Lower lobe of right lung (tissue), 2 donors: Measurements from ENCODE around the gene ACAD9. TPM values are rescaled to one million over a fixed set of nuclear protein-coding genes. Genes with fewer than 3 reads are reported as not detected.

Experiments used
- ATAC-seq, 2 donors: fragments of 200-7000 bp; cut with Tn5 transposase; one replicate each; pipeline ENCODE4 v1.9.1; 2020 to 2022; ENCODE audit warnings: mild to moderate bottlenecking in 2 of 2, moderate library complexity in 2 of 2
- DNase-seq: peaks from one replicate; pipeline ENCODE4 v3.0.0-alpha.2; 2020
- H3K27ac ChIP-seq: fragments of 200-600 bp; one replicate; pipeline ENCODE4 v1.8.0; 2022
- H3K27me3 ChIP-seq: fragments of 200-600 bp; one replicate; pipeline ENCODE4 v1.8.0; 2022; ENCODE audit warnings: low read depth
- H3K36me3 ChIP-seq: fragments of 200-600 bp; one replicate; pipeline ENCODE4 v1.8.0; 2022; ENCODE audit warnings: mild to moderate bottlenecking
- H3K4me1 ChIP-seq: fragments of 200-600 bp; one replicate; pipeline ENCODE4 v1.8.0; 2022
- H3K4me3 ChIP-seq: fragments of 200-600 bp; one replicate; pipeline ENCODE4 v1.8.0; 2022; ENCODE audit warnings: mild to moderate bottlenecking
- H3K9me3 ChIP-seq: fragments of 200-600 bp; one replicate; pipeline ENCODE4 v1.8.0; 2022
- CTCF ChIP-seq: fragments of 200-600 bp; IDR thresholded peaks from one replicate; pipeline ENCODE4 v1.8.0; 2022; ENCODE audit warnings: antibody characterized with exemption, mild to moderate bottlenecking
- intact Hi-C: fragments of 100-400 bp; cut with DNase I; formaldehyde crosslinking; loops from one replicate; pipeline ENCODE4 v1.11.0; 2022
- total RNA-seq: library from RNA; stranded (reverse); fragmentation: NEBNext Ultra II Directional; extraction: Animal tissue kit (Norgen Biotek cat#: 25700); gene quantifications from one replicate; pipeline ENCODE4 v1.2.1, GENCODE V29; 2021
- donor health status: DM: no; HTN: yes; CAD: no; lungs with severe emphysema.

Gene ACAD9
- total RNA-seq, 1 donor from 2014 or later = 38.0 TPM

- TF ChIP-seq CTCF = no peak
- no peaks in the 10 kb centered on the region for H3K36me3 ChIP-seq
- no peak overlapping the region for H3K27ac ChIP-seq
- H3K9me3 ChIP-seq = no peaks in the 10 kb centered on the region
- intact Hi-C loops = no loop called here
- no peak for ATAC-seq
- H3K4me3 ChIP-seq = no peak overlapping the region
- H3K27me3 ChIP-seq = no peaks in the 10 kb centered on the region
- H3K4me1 ChIP-seq = no peaks in the 10 kb centered on the region
- DNase-seq = no peak
Observed at GRCh38 chr3:128940252-128940651, 60.8 kb downstream of the ACAD9 start.

GRCh38 chr3:128942161-128942952 lies 62.9 kb downstream of the ACAD9 start:
- intact Hi-C loops = no loop called here
- no peak overlapping the region for H3K4me3 ChIP-seq
- no peak for DNase-seq
- ATAC-seq = no peak
- no peaks in the 10 kb centered on the region for H3K9me3 ChIP-seq
- H3K4me1 ChIP-seq = no peaks in the 10 kb centered on the region
- no peaks in the 10 kb centered on the region for H3K36me3 ChIP-seq
- no peak overlapping the region for H3K27ac ChIP-seq
- no peaks in the 10 kb centered on the region for H3K27me3 ChIP-seq
- no peak for TF ChIP-seq CTCF

GRCh38 chr3:128945041-128945877 lies 65.8 kb downstream of the ACAD9 start:
- DNase-seq (no peak), ATAC-seq (no peak)
- Histone ChIP-seq H3K4me1 (no peaks in the 10 kb centered on the region), H3K27ac (no peak overlapping the region), H3K9me3 (no peaks in the 10 kb centered on the region), H3K4me3 (no peak overlapping the region), H3K36me3 (no peaks in the 10 kb centered on the region), H3K27me3 (no peaks in the 10 kb centered on the region)
- intact Hi-C loops = no loop called here
- TF ChIP-seq CTCF = no peak

GRCh38 chr3:128945878-128946175 lies 66.4 kb downstream of the ACAD9 start:
- Histone ChIP-seq H3K9me3 (no peaks in the 10 kb centered on the region), H3K4me1 (no peaks in the 10 kb centered on the region), H3K27me3 (no peaks in the 10 kb centered on the region), H3K27ac (no peak overlapping the region), H3K4me3 (no peak overlapping the region), H3K36me3 (no peaks in the 10 kb centered on the region)
- DNase-seq (no peak), ATAC-seq (no peak)
- no peak for TF ChIP-seq CTCF
- intact Hi-C loops = no loop called here

- H3K36me3 ChIP-seq = no peaks in the 10 kb centered on the region
- H3K4me3 ChIP-seq = no peak overlapping the region
- no peaks in the 10 kb centered on the region for H3K9me3 ChIP-seq
- ATAC-seq (no peak), DNase-seq (no peak)
- intact Hi-C loops = no loop called here
- no peak overlapping the region for H3K27ac ChIP-seq
- H3K27me3 ChIP-seq = no peaks in the 10 kb centered on the region
- no peaks in the 10 kb centered on the region for H3K4me1 ChIP-seq
- no peak for TF ChIP-seq CTCF
Observed at GRCh38 chr3:128946411-128946810, 67.0 kb downstream of the ACAD9 start.
